GM18868 (cell line): ENCODE data around the gene DAGLA.

ENCODE experiments used
- ATAC-seq: cut with Tn5 transposase; IDR thresholded peaks from one replicate; pipeline ENCODE4 v1.9.1; 2021; ENCODE audit warnings: mild to moderate bottlenecking, moderate library complexity; ENCODE audit not compliant: unreplicated experiment

The DAGLA gene

DNA sequence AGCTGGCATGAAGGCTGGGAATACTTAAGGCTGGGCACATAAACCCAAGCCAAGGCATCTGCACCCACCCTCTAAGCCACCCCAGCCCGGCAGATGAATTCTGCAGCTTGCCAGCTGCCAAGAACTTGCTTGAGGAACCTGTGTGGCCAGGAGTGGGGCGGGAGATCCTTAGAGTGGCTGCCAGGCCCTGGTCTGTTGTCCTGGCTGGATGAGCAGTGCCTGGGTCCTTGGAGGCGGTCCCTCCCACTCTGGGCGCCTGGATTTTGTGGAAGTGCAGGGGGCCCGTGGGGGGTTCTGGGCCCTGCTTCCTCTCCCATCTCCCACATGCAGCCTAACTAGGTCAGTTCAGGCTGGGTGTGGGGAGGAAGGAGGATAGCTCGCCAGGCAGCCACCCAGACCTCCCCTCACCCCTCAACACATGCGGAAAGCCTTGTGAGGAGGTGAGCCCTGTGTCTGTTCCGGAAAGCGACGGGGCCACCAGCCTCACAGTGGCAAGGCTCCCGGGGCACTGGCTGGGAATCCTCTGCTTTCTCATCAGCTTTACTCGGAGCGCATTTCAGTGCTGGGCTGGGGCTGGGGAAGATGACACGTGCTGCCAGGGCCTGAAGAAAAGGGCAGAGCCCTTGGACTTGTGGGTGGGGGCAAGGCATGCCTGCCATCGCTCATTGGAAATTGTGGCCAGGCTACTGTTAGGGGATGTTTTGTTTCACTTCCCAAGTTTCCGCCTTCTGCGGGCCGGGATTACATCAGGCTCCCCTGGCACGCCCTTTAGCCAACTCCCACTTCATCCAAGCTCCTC is 8.4 kb downstream of the DAGLA start:
- no peak for ATAC-seq

DNA sequence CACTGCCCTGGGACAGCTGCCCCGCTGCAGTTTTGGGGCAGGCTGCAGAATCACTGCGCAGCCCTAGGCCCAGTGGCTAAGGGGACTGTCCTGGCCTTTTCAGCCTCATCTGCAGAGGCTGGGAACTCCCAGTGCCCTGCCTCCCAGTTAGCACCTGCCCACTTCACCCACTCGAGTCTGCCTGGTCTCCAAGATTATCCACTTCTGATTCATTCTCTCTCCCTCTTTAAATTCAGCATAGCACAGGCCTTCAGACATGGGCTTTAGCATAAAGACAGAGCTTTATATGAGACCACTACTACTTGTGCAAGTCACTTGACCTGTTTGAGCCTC is 8.9 kb downstream of the DAGLA start:
- no peak for ATAC-seq

DNA sequence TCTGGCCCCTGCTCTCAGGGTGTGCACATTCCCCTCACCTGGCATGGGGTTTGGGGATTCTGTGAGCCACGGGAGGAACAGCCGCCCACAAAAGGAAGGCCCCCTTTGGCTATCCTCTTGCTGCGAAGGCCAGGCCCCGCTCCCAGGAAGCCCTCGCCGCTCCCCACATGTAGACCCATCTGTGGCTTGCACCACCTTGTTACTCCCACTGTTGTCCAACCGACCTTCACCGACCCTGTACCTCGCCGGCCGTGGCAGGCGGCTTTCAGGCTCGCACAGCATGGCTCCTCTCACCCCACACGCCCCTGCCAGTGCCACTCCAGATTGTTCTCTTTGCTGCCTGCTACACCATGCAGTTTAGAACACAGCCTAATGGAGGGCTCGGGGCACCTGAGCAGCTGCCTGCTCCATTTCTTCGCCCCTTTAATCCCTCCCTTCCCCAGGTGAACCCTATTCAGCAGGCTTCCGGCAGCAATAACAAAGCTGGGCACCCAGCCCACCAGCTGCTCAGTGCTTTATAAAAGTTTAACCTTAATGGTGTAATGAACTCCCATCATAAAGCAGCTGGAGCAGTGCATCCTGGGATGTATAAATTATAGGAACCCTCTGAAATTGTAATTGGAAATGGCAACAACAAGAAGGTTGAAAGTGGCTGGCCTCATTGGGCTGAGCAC is 10.7 kb downstream of the DAGLA start:
- no peak for ATAC-seq

DNA sequence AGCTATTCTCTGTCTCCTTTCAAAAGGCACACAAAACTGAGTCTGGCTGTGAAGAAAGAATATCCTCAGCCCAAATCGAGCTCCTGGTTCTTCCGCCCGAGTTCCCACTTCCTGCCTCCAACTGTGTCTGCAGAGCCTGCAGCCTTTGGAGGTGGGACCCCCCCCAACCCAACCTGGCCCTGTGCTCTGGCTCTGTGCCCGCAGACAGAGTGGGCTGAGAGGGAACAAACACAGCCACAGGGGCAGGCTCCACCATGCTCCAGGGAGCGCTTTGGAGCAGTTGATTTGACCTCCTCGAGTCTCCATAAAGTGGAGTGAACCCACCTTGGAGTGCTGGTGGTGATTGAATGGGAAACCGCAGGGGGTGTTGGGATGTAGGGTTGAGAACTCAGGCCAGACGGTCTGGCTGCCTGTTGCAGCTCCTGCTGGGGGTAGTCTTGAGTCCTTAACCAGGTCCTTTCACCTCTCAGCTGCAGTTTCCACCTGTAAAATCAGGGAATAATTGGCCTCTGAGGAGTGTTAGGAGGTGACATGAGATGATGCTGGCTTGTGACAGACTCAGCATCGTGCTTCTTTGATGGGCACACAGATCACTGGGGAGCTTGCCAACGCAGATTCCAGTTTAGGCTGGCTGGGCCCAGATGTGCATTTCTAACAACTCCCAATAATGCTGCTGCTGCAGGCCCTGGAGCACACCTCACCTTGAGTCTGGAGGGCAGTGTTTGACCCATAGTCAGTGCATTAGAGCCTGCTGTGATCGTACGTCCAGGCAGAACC is 11.4 kb downstream of the DAGLA start:
- no peak for ATAC-seq

DNA sequence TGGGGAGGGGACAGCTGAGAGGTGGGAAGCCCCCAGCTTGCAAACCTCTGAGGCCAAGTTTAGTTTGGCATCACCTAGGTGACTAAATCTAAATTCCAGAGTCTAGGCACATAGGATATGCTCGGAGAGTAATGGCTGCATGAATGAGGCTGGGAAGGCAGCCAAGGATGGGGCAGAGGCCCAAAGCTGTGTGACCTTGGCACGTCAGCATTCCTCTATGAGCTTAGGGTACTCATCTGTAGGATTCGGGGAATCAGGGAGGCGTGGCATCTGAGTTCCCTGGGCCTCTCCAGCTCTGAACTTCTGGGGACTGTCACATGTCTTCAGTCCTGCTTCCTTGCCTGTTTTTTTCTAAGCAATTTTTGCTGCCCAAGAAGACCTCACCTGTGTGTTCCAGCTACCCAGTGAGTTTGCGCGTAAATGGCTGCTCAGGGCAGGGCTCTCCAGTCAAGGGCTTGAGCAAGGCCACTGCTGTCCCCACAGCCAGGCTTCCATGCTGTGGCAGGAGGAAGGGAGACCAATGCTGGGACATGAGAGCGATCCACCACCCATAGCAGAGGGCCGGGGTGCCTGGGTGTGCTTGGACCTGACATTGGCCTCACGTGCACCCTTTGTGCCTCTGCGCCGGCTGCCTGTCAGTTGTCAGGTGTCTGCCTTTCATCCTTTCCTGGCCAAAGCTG is 13.9 kb downstream of the DAGLA start:
- no peak for ATAC-seq

DNA sequence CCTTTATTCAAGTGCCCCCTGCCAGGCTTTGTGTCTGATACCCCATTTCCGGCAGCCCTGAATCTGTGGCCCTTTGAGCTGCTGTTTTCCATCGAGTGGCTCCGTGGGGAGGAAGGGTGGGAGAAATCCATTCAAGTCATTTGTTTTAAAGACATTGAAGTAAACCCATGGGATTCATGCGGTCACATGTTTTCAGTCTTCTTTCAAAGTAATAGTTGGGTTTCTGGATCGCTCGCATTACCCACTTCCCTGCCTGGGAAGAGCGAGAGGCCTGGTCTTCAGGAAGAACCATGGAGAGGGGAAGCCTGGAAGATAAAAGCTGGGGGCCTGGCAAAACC is 14.4 kb downstream of the DAGLA start:
- no peak for ATAC-seq

DNA sequence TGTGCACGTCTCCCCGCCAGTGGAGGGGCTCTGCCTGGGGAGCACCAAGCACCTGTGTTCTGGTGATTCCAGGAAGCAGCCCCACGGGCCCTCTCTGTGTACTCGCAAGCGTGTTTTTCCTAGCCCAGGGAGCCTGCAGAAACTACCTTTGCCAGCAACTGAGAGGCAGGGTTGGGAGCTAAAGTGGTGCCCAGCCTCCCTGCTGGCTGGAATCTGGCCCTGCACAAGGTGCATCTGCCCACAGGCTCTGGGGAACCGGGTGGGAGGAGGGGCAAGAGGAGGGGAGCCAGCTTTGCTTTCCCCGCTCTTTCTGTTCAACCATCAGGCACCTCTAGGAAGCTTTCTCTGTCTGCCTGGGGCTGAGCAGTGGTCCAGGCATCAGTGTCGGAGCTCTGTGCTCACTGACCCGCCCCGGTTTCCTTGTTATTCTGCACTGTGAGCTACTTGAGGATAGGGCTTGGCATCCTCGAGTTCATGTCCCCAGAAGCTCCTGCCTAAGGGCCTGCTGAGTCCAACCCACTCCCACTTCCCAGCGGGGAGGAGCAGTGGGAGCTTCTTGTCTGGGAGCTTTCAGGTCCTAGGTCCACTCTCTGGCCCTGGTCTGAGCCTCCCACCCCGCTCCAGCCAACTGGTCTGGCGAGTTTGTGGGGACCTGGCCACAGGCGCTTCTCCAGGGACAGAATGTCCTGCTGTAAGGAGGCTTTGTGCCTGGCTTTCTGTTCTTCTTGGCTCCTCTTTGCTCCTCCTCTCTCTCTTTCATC is 14.9 kb downstream of the DAGLA start:
- ATAC-seq = no peak

DNA sequence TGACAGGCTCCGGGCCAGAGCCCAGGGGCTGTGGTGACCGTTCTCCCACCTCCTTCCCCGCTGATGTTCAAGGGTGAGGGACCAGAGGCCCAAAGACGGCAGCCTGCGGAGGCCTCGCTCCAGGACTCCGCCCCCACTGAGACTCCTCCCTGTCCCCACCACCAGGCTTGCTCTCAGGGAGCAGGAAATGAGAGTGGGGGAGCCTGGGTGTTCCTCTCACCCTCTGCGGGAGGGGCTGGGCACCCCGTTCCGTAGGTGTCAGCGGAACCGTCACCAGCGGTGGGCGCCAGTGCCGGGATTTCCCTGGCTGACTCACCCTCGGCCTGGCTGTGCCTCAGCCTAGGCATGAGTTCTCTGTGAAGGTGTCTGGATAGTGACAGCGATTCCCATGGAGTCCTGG is 15.7 kb downstream of the DAGLA start:
- ATAC-seq = peak; percentile 87

DNA sequence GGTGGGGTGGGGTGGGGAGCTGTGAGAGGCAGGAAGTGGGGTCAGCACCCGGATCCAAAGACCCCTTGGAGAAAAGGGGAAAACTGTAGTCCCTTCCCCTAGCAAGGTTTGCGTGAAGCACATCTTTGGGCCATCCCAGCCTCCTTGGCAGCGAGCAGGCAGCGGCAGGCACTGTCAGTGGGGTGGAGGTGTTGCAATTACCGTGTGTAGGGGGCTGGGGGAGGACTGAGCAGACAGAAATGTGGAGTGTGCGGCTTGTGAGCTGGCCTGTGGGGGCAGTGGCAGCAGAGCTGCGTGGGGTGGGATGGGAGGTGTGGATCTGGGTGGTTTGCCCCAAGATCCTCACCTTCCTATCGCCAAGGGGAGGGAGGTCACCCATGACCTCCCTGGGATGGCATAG is 16.4 kb downstream of the DAGLA start:
- ATAC-seq = no peak

DNA sequence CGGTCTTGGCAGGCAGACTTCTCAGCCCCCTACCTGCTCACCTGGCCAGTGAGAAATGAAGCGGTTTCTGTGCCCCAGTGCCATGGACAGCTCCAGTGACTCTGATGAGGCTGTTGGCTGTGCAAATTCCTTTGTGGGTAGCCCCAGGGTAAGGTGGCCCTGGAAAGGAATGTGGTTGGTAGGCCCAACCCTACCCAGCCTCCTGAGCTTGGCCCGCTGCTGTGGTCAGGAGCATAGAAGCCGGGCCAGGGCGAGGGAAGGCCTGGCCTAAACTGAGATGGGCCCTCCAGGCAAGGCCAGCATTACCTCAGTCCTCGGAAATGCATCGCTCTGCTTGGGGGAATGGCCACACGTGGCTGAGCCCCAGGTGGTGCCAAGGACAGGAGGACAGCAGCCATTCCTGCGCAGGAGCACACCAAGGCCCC is 16.9 kb downstream of the DAGLA start:
- no peak for ATAC-seq

DNA sequence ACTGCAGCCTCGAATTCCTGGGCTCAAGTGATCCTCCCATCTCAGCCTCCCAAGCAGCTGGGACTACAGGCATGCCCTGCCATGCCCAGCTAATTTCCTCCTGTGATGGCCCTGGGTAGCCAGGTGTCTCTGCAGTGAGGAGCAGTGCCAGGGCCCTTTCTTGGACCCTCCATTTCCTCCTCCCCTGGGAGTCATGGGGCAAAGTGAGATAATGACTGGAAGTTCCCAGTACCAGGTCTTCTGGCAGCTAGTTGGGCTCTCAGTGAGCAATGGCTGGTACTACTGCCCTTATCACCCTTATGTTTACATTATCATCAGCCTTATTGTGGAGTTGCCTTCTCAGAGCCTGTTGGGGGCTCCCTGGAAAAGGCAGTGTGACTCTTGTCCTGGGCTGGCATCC is 17.6 kb downstream of the DAGLA start:
- no peak for ATAC-seq

DNA sequence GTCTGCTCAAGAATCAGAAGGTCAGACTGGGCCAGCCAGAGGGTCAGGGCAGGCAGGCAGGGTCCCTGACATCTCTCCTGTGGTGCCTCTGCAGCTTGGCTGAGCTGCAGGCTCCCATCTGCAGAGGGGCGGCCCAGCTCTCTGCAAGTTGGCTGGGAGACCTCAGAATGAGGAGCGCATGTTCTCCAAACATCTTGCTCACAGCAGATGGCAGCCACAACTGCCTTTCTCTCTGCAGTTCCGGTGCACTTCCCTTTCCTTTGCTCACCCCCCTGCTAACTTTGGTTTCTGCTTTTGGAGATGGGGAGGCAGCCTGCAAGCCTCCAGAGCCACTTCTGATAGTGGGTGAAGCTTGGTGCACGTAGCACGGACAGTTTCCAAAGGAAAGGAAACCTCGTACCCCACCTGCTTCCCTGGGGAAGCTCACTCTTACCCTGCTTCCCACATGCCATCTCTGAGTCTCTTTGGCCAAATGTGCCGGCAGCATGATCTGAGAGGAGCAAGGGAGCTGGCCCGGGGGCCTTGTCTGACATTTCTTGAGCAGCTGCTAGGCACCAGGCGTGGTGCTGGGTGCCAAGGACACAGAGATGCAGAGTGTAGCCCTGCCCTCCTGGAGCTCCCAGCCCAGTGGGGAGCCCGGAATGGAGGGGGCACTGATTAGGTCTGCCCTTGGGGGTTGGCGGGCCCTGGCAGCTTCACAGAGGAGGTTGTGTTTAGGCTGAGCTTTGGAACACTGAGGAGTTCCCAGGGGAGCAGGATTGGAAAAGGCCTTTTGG is 18.2 kb downstream of the DAGLA start:
- no peak for ATAC-seq

DNA sequence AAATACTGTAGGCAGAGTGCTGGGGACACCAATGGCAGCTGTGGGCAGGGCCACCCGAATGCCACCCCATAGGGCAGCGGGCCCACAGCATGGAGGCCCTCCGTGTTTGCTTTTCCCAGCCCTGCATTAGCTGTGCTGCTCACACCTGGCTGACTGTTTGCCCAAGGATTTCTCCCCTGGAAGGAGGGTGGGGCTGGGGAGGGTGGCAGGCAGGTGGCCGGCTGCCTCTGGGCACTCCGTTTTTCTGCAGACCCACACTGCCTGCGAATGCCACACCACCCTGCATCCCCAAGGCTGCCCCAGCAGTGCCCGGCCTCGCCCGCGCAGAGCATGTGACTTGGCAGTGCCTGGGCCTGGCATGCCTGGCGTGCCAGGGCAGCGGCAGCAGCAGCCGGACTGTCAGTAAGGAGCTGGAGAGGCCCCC is 19.6 kb downstream of the DAGLA start:
- no peak for ATAC-seq

DNA sequence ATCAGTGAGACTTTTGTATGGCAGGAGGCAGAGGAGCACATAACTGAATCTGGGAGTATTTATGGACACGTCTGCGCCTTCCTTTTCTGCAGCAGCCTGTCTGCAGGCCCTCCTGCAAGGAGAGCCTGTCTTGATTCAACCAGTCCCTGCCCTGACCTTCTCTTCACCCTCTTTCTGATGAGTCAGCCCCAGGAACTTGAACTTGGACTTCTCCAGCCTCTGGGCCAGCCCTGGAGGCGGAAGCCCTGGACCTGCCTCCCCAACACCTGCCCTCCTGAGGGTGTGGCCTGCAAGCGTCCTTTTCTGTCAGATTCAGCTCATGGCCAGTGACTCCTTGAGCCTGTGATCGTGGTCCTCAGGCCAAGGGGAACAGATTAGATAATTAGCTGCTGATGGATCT is 20.0 kb downstream of the DAGLA start:
- ATAC-seq = no peak

DNA sequence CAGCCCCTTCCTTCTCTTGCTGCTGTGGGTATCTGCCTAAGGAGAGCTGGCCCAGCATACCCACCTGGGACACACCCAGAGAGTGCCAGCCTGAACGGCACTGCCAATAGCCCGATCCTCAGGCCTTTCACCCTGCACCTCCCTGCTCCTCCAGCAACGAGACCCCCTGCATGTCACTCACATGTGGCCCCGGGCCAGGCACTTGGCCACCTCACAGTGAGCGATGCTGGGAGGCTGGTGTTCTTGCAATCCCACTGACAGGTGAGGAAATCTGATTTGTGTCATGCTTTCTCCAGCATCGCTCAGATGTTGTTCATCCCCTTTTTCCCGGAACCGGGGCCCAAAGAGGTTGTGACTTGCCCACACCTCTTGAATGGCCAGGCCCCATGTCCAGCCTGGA is 20.5 kb downstream of the DAGLA start:
- no peak for ATAC-seq

DNA sequence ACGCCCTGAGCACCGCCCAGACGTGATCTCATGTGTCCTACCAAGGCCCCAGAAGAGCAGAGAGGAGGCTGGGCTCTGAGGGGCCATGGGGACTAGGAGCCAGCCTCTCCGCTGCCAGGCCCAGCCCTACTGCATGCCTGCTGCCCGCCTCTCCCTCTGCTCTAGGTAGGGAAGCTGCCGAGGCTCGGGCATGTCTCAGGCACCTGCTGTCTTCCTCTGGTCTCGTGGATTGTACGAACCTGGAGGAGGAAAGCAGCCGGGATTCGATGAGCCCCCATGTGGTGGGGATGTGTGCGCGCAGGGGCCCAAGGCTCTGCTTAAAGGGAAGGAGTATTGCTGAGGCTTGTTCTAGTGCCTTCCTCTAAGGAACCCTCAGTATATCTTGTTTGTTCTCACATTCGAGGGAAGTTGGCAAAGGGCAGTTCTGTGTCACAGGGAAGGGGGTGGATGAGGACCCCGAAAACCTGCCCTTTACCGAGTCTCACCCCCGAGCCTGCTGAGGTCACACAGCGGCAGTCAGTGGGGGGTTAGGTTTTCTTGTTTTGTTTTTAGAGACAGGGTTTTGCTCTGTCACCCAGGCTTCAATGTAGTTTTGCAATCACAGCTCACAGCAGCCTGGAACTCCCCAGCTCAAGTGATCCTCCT is 21.2 kb downstream of the DAGLA start:
- ATAC-seq = no peak

DNA sequence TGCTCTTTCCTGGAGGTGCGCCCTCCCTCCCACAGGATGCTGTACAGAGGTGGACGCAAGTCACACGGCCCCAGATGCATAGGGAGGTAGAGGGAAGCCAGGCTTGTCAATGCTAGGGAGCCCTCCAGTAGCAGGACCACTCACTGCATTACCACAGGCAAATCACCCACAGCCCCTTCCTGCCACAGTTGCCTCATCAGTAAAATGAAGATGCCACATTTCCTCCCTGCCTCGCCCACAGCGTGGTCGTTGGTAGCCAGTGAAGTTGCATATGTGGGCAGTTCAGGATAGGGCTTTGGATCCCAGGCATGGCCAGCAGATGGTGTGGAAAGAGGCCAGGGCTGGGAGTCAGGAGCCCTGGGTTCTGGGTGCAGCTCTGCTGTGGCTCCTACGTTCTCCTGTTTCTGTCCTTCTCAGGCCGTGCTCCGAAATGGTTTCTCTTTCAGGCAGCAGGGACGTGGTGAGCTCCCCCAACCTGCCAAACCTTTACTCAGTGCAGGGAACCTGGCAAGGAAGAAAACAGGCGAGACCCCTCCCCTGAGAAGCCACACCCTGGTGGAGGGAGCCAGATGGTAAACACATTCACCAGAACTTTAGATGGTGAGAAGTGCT is 22.6 kb downstream of the DAGLA start:
- no peak for ATAC-seq

DNA sequence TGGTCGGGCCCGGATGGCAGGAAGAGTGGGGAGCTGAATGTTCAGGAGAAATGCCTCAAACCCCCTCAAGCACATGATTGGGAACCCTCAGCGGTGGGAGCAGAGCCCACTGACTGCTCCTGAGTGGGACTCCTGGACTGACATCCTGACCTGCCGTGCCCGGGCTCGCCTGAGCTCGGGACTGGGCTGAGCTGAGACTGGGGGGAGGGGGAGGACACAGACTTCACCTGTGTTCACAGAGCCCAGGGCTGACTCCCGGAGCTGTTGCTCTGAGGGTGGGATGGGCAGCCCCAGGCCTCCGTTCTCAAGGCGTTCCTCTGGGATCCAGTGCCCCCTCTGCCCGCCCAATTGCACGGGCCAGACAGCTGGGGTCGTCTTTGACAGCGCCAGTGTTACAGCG is 24.6 kb downstream of the DAGLA start:
- ATAC-seq = no peak
